Globus pallidus (tissue), 1 donor: ENCODE measurements around the gene USP11.
"Not testable (repeated sequence)": the region's sequence is repeated elsewhere in the genome, so short reads cannot be mapped to it uniquely, and the experiment has no call there.

ENCODE experiments used
- DNase-seq: peaks from one replicate; pipeline ENCODE4 v3.0.0-alpha.2; 2015; ENCODE audit warnings: low spot score

USP11 gene

GRCh38 chrX:47247206-47247998 lies 14.6 kb downstream of the USP11 start:
- no peak for DNase-seq

- no peak for DNase-seq
Measured at GRCh38 chrX:47247999-47248320, 15.2 kb downstream of the USP11 start.

- no peak for DNase-seq
Measured at GRCh38 chrX:47248576-47248975, 15.8 kb downstream of the USP11 start.

- no peak for DNase-seq
Measured at GRCh38 chrX:47250017-47250347, 17.2 kb downstream of the USP11 start.

- DNase-seq, result not testable (repeated sequence)
Measured at GRCh38 chrX:47257620-47258019, 24.8 kb downstream of the USP11 start.

GRCh38 chrX:47264483-47265173 lies 31.8 kb downstream of the USP11 start:
- no peak for DNase-seq

- DNase-seq, result no peak
Measured at GRCh38 chrX:47266643-47267042, 33.8 kb downstream of the USP11 start.

GRCh38 chrX:47272013-47272408 lies 39.2 kb downstream of the USP11 start:
- no peak for DNase-seq

GRCh38 chrX:47273011-47273730 lies 40.4 kb downstream of the USP11 start:
- no peak for DNase-seq

GRCh38 chrX:47278691-47279090 lies 45.9 kb downstream of the USP11 start:
- DNase-seq, result no peak

GRCh38 chrX:47283015-47283771 lies 50.4 kb downstream of the USP11 start:
- no peak for DNase-seq

GRCh38 chrX:47284616-47285015 lies 51.8 kb downstream of the USP11 start:
- not testable (repeated sequence) for DNase-seq

- no peak for DNase-seq
Measured at GRCh38 chrX:47285836-47286320, 53.1 kb downstream of the USP11 start.

- no peak for DNase-seq
Measured at GRCh38 chrX:47293106-47293505, 60.3 kb downstream of the USP11 start.

- DNase-seq, result no peak
Measured at GRCh38 chrX:47296766-47297365, 64.1 kb downstream of the USP11 start.

GRCh38 chrX:47297874-47298273 lies 65.1 kb downstream of the USP11 start:
- DNase-seq, result no peak
